H1 (cell line): ENCODE measurements around the gene ADCY2.

Experiments used
- CHD1 ChIP-seq: IDR thresholded peaks from 2 replicates; pipeline ENCODE4 v1.6.1; 2012; ENCODE audit warnings: low read depth, low read length, improper control_type of control experiment
- CREB1 ChIP-seq: IDR thresholded peaks from 2 replicates; pipeline ENCODE4 v1.6.1; 2012; ENCODE audit warnings: inconsistent platforms
- CTCF ChIP-seq, 3 experiments: IDR thresholded peaks; 1 replicate in 2 of 3; 2 replicates in 1 of 3; pipeline versions ENCODE4 v1.5.1 to v1.6.1; 2011; ENCODE audit warnings: low read length in 3 of 3, mild to moderate bottlenecking in 3 of 3, inconsistent platforms in 2 of 3, low read depth in 1 of 3, moderate library complexity in 1 of 3; ENCODE audit not compliant: insufficient read depth in 1 of 3; ENCODE audit errors: control extremely low read depth in 1 of 3
- EZH2 ChIP-seq: fragments of 200-600 bp; sonication (generic); IDR thresholded peaks from 2 replicates; pipeline ENCODE4 v1.7.1; 2012; ENCODE audit warnings: low read depth, mild to moderate bottlenecking, moderate library complexity, low read length, inconsistent platforms; ENCODE audit not compliant: severe bottlenecking
- MAFK ChIP-seq: IDR thresholded peaks from 2 replicates; pipeline ENCODE4 v1.6.1; 2012; ENCODE audit warnings: low read depth, mild to moderate bottlenecking, improper control_type of control experiment, low read length
- POLR2AphosphoS5 ChIP-seq: IDR thresholded peaks from 2 replicates; pipeline ENCODE4 v1.6.1; 2011; ENCODE audit warnings: low read depth, low read length
- RAD21 ChIP-seq, 2 experiments: IDR thresholded peaks in 1 of 2; conservative IDR thresholded peaks in 1 of 2; 2 replicates each; pipeline ENCODE4 v1.6.1; 2011; ENCODE audit warnings: low read depth in 2 of 2, low read length in 2 of 2, improper control_type of control experiment in 1 of 2, inconsistent platforms in 1 of 2, mild to moderate bottlenecking in 1 of 2, moderate library complexity in 1 of 2
- TAF1 ChIP-seq: IDR thresholded peaks from 2 replicates; pipeline ENCODE4 v1.6.1; 2011; ENCODE audit warnings: mild to moderate bottlenecking, low read depth, low read length

GRCh38 chr5:7755958-7756357 lies 360.0 kb downstream of the ADCY2 start:
- TF ChIP-seq RAD21 (IDR thresholded peaks at IDR 0.05 in 1 of 2, conservative IDR thresholded peaks at IDR 0.05 in 1 of 2; ENCODE audit: low read depth in 2 of 2, low read length in 2 of 2) (no peak), CREB1 (no peak), CTCF (IDR thresholded peaks at IDR 0.05; ENCODE audit: control extremely low read depth in 1 of 3, insufficient read depth in 1 of 3, low read depth in 1 of 3, low read length in 3 of 3) (no peak), CHD1 (no peak), MAFK (no peak), EZH2 (no peak), POLR2AphosphoS5 (no peak), TAF1 (no peak)
